HG02623 (cell line): Measurements from ENCODE around the gene PAX2.

Source experiments
- ATAC-seq: cut with Tn5 transposase; IDR thresholded peaks from one replicate; pipeline ENCODE4 v1.9.1; 2021; ENCODE audit warnings: moderate library complexity; ENCODE audit not compliant: unreplicated experiment

The PAX2 gene

GRCh38 chr10:100873146-100873826 is 127.9 kb downstream of the PAX2 start:
- no peak for ATAC-seq

- ATAC-seq: no peak
Observed at GRCh38 chr10:100873827-100874326, 128.5 kb downstream of the PAX2 start.

GRCh38 chr10:100874702-100875483 is 129.5 kb downstream of the PAX2 start:
- no peak for ATAC-seq

- no peak for ATAC-seq
Observed at GRCh38 chr10:100875484-100876166, 130.2 kb downstream of the PAX2 start.

GRCh38 chr10:100876585-100877460 is 131.4 kb downstream of the PAX2 start:
- no peak for ATAC-seq

GRCh38 chr10:100877461-100877850 is 132.1 kb downstream of the PAX2 start:
- no peak for ATAC-seq

- ATAC-seq: no peak
Observed at GRCh38 chr10:100878291-100878910, 133.0 kb downstream of the PAX2 start.
